SW480 (cell line): Measurements from ENCODE around the gene HTR3A.
A peak's percentile ranks its signal among the peaks of the same experiment; 100 is the strongest.

ENCODE experiments used
- DNase-seq: peaks from one replicate; pipeline ENCODE4 v3.0.0-alpha.2; 2016; ENCODE audit warnings: low spot score

The HTR3A gene

GRCh38 chr11:114019046-114019445 lies 44.1 kb downstream of the HTR3A start:
- no peak for DNase-seq

- no peak for DNase-seq
These were observed 44.7 kb downstream of the HTR3A start for GRCh38 chr11:114019574-114019973.

GRCh38 chr11:114025329-114025907 lies 50.5 kb downstream of the HTR3A start:
- no peak for DNase-seq

- peak; percentile 71 for DNase-seq
These were observed 51.4 kb downstream of the HTR3A start for GRCh38 chr11:114026355-114026754.

- no peak for DNase-seq
These were observed 52.5 kb downstream of the HTR3A start for GRCh38 chr11:114027391-114027790.

GRCh38 chr11:114027926-114028325 lies 53.0 kb downstream of the HTR3A start:
- DNase-seq: no peak

GRCh38 chr11:114031246-114031966 lies 56.5 kb downstream of the HTR3A start:
- no peak for DNase-seq

DNA sequence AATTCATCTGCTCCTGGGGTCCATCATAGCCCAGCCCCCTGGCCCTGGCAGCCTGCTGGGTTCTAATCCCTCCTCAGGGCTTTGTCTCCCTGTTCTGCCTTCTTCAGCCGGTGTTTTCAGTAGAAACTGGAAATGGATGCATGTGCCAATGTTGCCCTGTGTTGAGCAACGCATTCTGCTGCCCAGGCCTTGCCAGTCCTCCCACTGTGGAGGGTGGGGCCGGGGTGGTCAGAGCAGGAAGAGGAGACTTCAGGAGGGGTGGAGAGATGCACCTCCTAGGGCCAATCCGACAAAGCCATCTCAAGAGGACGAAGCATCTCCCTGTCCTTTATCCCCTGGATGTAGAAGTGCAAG lies 57.0 kb downstream of the HTR3A start:
- no peak for DNase-seq

- no peak for DNase-seq
These were observed 58.2 kb downstream of the HTR3A start for GRCh38 chr11:114033066-114033465.

DNA sequence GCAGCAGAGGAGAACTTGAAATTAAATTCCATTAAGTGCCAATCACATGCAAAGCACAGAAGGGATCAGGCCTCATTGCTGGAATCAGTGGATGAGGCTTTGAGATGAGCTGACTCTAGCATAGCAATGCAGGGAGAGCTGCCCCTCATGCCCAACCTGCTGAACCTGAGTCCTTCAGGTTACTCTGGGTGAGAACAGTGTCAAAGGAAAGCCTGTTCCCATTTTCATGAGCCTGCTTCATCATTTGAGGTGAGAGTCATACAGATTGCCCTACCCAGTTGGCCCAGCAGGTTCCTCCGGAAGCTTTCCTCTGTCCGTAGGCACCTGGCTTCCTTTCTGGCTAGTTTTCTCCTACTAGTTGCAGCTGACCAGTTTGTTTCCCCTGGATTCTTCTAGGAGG lies 58.7 kb downstream of the HTR3A start:
- no peak for DNase-seq

DNA sequence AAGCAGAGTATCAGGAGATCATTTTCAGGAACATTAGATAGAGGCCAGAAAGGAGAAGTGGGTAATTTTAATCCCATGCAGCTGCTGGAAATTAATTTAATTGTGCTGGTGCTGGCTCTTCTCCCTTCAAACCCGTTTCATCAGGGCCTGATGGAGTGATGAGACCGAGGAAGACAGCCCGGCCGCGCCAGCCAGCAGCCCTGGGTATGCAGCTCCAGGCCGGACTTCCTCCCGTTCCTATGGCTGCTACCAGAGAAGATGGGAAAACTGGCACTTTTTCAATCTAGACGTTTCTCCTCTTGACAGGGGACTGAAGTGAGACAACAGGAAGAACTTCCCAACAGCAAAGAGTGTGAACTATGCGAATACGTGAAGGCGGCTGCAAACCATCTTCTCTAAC lies 60.0 kb downstream of the HTR3A start:
- DNase-seq: no peak

GRCh38 chr11:114036147-114036811 lies 61.4 kb downstream of the HTR3A start:
- peak; percentile 66 for DNase-seq

DNA sequence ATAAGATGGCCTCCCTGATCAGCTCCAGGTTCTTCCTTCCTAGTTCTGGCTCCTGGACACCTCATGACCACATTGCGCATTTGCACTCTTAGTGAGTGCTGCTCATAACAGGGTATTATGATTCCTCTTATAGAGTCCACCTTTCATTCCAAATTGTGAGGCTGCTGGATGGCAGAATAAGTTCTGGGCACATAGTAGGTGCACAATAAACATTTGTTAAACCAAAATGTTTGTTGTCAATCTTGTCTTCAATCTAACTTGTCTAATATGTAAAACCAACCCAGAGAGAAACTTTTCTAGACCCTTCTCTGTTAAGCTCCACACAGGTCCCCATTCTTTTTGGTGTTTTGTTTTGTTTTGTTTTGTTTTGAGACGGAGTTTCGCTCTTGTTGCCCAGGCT lies 62.0 kb downstream of the HTR3A start:
- no peak for DNase-seq

DNA sequence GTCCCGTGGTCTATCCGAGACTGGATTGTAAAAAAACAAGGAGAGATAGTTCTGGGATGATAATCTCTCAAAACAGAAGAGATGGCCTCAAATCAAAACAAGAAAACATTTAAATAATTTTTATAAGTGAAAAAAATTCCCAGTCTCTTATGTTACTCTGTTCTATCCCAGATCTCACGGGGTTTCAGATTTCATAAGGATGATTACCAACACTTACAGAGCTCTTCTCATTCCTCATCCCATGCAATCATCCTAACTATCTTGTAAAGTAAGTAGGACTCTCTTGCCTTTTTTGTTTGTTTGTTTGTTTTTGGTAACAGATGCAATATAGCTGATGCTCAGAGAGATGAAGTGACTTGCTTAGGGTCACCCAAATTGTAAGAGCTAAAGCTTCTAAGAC lies 64.6 kb downstream of the HTR3A start:
- no peak for DNase-seq
